Measurements from ENCODE around the gene SLC66A2. TPM values are rescaled to one million over a fixed set of nuclear protein-coding genes. Genes with fewer than 3 reads are reported as not detected.
A peak's percentile ranks its signal among the peaks of the same experiment; 100 is the strongest.

SLC66A2 gene
- total RNA-seq, 1 donor: 35.8 TPM

- Histone ChIP-seq H3K4me2 (ENCODE audit: insufficient read depth, low read length) (no peak overlapping the region), H3K36me3 (ENCODE audit: insufficient read depth, low read length) (no peaks in the 10 kb centered on the region), H4K20me1 (ENCODE audit: insufficient read depth, low read length) (peaks cover 1% of the 10 kb centered on the region), H3K9me3 (ENCODE audit: low read depth, low read length) (no peaks in the 10 kb centered on the region), H3K4me1 (ENCODE audit: insufficient read depth, low read length) (peaks cover 11% of the 10 kb centered on the region), H3K79me2 (ENCODE audit: insufficient read depth, low read length) (peaks cover 7% of the 10 kb centered on the region), H3K27ac (ENCODE audit: low read depth, low read length) (no peak overlapping the region), H3K4me3 (ENCODE audit: insufficient read depth, low read length) (no peak overlapping the region), H2AFZ (ENCODE audit: low read length) (no peak overlapping the region), H3K27me3 (ENCODE audit: insufficient read depth, low read length) (no peaks in the 10 kb centered on the region)
- no peak for TF ChIP-seq CTCF (IDR thresholded peaks at IDR 0.05; ENCODE audit: extremely low read depth, low read depth, low read length)
- DNase-seq (ENCODE audit: insufficient read length, low spot score, missing footprints): no peak
Observed at GRCh38 chr18:79955302-79956075, 4.0 kb upstream of the SLC66A2 start.

GRCh38 chr18:79954791-79955190 lies 3.3 kb upstream of the SLC66A2 start:
- no peak overlapping the region for H3K4me2 ChIP-seq (ENCODE audit: insufficient read depth, low read length)
- H3K4me3 ChIP-seq (ENCODE audit: insufficient read depth, low read length): no peak overlapping the region
- H3K79me2 ChIP-seq (ENCODE audit: insufficient read depth, low read length): peaks cover 14% of the 10 kb centered on the region
- peak; percentile 11 for DNase-seq (ENCODE audit: insufficient read length, low spot score, missing footprints)
- H3K4me1 ChIP-seq (ENCODE audit: insufficient read depth, low read length): peaks cover 10% of the 10 kb centered on the region
- no peaks in the 10 kb centered on the region for H3K9me3 ChIP-seq (ENCODE audit: low read depth, low read length)
- TF ChIP-seq CTCF (IDR thresholded peaks at IDR 0.05; ENCODE audit: extremely low read depth, low read depth, low read length): no peak
- no peak overlapping the region for H3K27ac ChIP-seq (ENCODE audit: low read depth, low read length)
- no peak overlapping the region for H2AFZ ChIP-seq (ENCODE audit: low read length)
- no peaks in the 10 kb centered on the region for H3K27me3 ChIP-seq (ENCODE audit: insufficient read depth, low read length)
- no peaks in the 10 kb centered on the region for H3K36me3 ChIP-seq (ENCODE audit: insufficient read depth, low read length)
- H4K20me1 ChIP-seq (ENCODE audit: insufficient read depth, low read length): peaks cover 8% of the 10 kb centered on the region

GRCh38 chr18:79953971-79954651 lies 2.7 kb upstream of the SLC66A2 start:
- H3K4me3 ChIP-seq (ENCODE audit: insufficient read depth, low read length): no peak overlapping the region
- peaks cover 20% of the 10 kb centered on the region for H3K79me2 ChIP-seq (ENCODE audit: insufficient read depth, low read length)
- no peak for DNase-seq (ENCODE audit: insufficient read length, low spot score, missing footprints)
- peaks cover 2% of the 10 kb centered on the region for H3K36me3 ChIP-seq (ENCODE audit: insufficient read depth, low read length)
- H3K27ac ChIP-seq (ENCODE audit: low read depth, low read length): no peak overlapping the region
- H3K27me3 ChIP-seq (ENCODE audit: insufficient read depth, low read length): no peaks in the 10 kb centered on the region
- no peak overlapping the region for H3K4me2 ChIP-seq (ENCODE audit: insufficient read depth, low read length)
- no peak for TF ChIP-seq CTCF (IDR thresholded peaks at IDR 0.05; ENCODE audit: extremely low read depth, low read depth, low read length)
- no peak overlapping the region for H2AFZ ChIP-seq (ENCODE audit: low read length)
- peaks cover 11% of the 10 kb centered on the region for H3K4me1 ChIP-seq (ENCODE audit: insufficient read depth, low read length)
- H4K20me1 ChIP-seq (ENCODE audit: insufficient read depth, low read length): peaks cover 14% of the 10 kb centered on the region
- H3K9me3 ChIP-seq (ENCODE audit: low read depth, low read length): no peaks in the 10 kb centered on the region

GRCh38 chr18:79952996-79953559 lies 1.6 kb upstream of the SLC66A2 start:
- Histone ChIP-seq H3K27me3 (ENCODE audit: insufficient read depth, low read length) (no peaks in the 10 kb centered on the region), H3K4me3 (ENCODE audit: insufficient read depth, low read length) (no peak overlapping the region), H3K79me2 (ENCODE audit: insufficient read depth, low read length) (peaks cover 30% of the 10 kb centered on the region), H3K4me1 (ENCODE audit: insufficient read depth, low read length) (peaks cover 11% of the 10 kb centered on the region), H3K9me3 (ENCODE audit: low read depth, low read length) (no peaks in the 10 kb centered on the region), H3K27ac (ENCODE audit: low read depth, low read length) (no peak overlapping the region), H2AFZ (ENCODE audit: low read length) (no peak overlapping the region), H3K36me3 (ENCODE audit: insufficient read depth, low read length) (peaks cover 10% of the 10 kb centered on the region), H3K4me2 (ENCODE audit: insufficient read depth, low read length) (no peak overlapping the region), H4K20me1 (ENCODE audit: insufficient read depth, low read length) (peaks cover 22% of the 10 kb centered on the region)
- DNase-seq (ENCODE audit: insufficient read length, low spot score, missing footprints): peak; percentile 70
- no peak for TF ChIP-seq CTCF (IDR thresholded peaks at IDR 0.05; ENCODE audit: extremely low read depth, low read depth, low read length)

Measured in osteoblast (primary cell).